GM13976 (cell line): ENCODE measurements around the gene SYNPO2.

Experiments used
- DNase-seq: peaks from one replicate; pipeline ENCODE4 v3.0.0; 2012; ENCODE audit warnings: low spot score
- in situ Hi-C: fragments of 300-500 bp; cut with MboI; formaldehyde crosslinking; loops from one replicate; pipeline ENCODE4 v1.12.0; 2022; ENCODE audit warnings: low sequenced_read_pairs, mixed read lengths, inconsistent platforms; ENCODE audit not compliant: unreplicated experiment
- TF ChIP-seq, protein P1 (sequence below): IDR thresholded peaks from 2 replicates; pipeline ENCODE4 v1.5.1; 2012; ENCODE audit warnings: borderline replicate concordance, mild to moderate bottlenecking; ENCODE audit not compliant: insufficient read depth; ENCODE audit errors: extremely low read depth, missing control alignments, control extremely low read depth

The SYNPO2 gene

GRCh38 chr4:118987959-118988634, 99.4 kb downstream of the SYNPO2 start:
- in situ Hi-C loops = no loop called here
- TF ChIP-seq, protein P1, sequence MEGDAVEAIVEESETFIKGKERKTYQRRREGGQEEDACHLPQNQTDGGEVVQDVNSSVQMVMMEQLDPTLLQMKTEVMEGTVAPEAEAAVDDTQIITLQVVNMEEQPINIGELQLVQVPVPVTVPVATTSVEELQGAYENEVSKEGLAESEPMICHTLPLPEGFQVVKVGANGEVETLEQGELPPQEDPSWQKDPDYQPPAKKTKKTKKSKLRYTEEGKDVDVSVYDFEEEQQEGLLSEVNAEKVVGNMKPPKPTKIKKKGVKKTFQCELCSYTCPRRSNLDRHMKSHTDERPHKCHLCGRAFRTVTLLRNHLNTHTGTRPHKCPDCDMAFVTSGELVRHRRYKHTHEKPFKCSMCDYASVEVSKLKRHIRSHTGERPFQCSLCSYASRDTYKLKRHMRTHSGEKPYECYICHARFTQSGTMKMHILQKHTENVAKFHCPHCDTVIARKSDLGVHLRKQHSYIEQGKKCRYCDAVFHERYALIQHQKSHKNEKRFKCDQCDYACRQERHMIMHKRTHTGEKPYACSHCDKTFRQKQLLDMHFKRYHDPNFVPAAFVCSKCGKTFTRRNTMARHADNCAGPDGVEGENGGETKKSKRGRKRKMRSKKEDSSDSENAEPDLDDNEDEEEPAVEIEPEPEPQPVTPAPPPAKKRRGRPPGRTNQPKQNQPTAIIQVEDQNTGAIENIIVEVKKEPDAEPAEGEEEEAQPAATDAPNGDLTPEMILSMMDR = no peak

GRCh38 chr4:118988635-118988972, 100.0 kb downstream of the SYNPO2 start:
- TF ChIP-seq, protein P1 = no peak
- in situ Hi-C loops = no loop called here
- no peak for DNase-seq

More at GRCh38 chr4:118987959-118988634, 99.4 kb downstream of the SYNPO2 start:
- no peak for DNase-seq

- DNase-seq = no peak
- TF ChIP-seq, protein P1 = no peak
- in situ Hi-C loops = no loop called here
Observed at GRCh38 chr4:118989098-118990080, 100.7 kb downstream of the SYNPO2 start.

DNA sequence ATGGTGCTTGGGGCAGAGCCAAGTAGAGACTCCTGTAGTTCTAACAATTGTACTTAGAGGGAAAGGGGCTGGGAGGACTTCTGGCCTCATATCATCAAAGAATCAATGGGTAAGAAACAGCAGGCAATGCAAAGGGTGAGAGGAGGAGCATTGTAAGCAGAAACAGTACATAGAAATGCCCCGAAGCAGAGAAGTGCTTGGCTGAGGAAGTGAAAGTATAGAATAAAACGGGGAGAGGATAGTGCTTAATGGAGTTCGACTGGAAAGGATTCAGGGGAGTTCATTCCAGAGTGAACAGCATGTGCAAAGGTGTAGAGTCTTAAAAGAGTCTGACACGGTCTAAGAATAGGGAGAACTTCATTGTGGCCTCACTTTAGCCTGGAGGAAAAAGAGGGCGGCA, 103.0 kb downstream of the SYNPO2 start:
- in situ Hi-C loops = no loop called here
- peak; percentile 21 for DNase-seq
- TF ChIP-seq, protein P1 = no peak

GRCh38 chr4:118992149-118992548, 103.5 kb downstream of the SYNPO2 start:
- DNase-seq = no peak
- in situ Hi-C loops = no loop called here
- TF ChIP-seq, protein P1 = no peak

DNA sequence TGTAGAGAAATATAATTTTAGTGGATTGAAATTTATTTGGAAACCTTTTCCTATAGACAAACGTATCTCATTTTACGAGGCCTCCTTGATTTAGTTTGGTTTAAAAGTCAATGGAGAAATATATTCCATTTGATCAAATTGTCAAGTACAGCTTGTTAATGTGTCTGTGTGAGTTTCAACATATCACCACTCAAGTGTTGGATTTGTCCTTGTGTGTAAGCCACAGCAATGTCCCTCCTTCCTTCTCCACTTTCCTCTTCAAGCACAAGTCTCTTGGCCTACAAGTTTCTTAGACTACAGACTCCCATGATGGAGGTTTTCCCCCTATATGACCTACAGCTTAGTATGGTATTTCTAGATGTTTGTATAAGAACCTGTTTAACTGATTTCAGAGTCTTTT, 104.7 kb downstream of the SYNPO2 start:
- DNase-seq = no peak
- TF ChIP-seq, protein P1 = no peak
- in situ Hi-C loops = no loop called here
